OCI-LY7 (cell line): Measurements from ENCODE around the gene PTPRM. TPM values are rescaled to one million over a fixed set of nuclear protein-coding genes. Genes with fewer than 3 reads are reported as not detected.

Experiments used
- BruUV-seq: library from RNA; stranded (reverse); fragments of 400-500 nt; replicated peaks from 2 replicates; lab custom pipeline; 2021; lab: Mats Ljungman, UMichigan
- CTCF ChIA-PET: fragments of 300-600 bp; sonication (Branson Sonifier 250); formaldehyde crosslinking; loops from one replicate; lab custom pipeline; 2022; ENCODE audit warnings: antibody characterized with exemption; ENCODE audit not compliant: unreplicated experiment; lab: Charles Lee
- POLR2A ChIA-PET: fragments of 300-600 bp; sonication (Branson Sonifier 250); formaldehyde crosslinking; loops from one replicate; lab custom pipeline; 2022; ENCODE audit warnings: antibody characterized with exemption; lab: Charles Lee
- DNase-seq: peaks from one replicate; pipeline ENCODE4 v3.0.0-alpha.2; 2015; ENCODE audit warnings: low spot score
- H2AFZ ChIP-seq: fragments of 200-600 bp; sonication (generic), shearing (Covaris generic); 2 replicates; pipeline ENCODE4 v1.6.1; 2014; ENCODE audit warnings: mild to moderate bottlenecking, antibody characterized with exemption, low read length, moderate library complexity
- H3K27ac ChIP-seq: fragments of 200-600 bp; sonication (generic); 2 replicates; pipeline ENCODE4 v1.5.1; 2014; ENCODE audit warnings: mixed run types, low read depth, mild to moderate bottlenecking, moderate library complexity, low read length, inconsistent platforms; ENCODE audit not compliant: poor library complexity, severe bottlenecking
- H3K36me3 ChIP-seq: fragments of 200-600 bp; sonication (generic); 2 replicates; pipeline ENCODE4 v1.6.1; 2014; ENCODE audit warnings: mild to moderate bottlenecking, antibody characterized with exemption, low read length, moderate library complexity, mixed read lengths; ENCODE audit not compliant: insufficient read depth
- H3K4me1 ChIP-seq: fragments of 200-600 bp; sonication (generic); 2 replicates; pipeline ENCODE4 v1.5.1; 2014; ENCODE audit warnings: mild to moderate bottlenecking, low read length; ENCODE audit not compliant: insufficient read depth, poor library complexity, severe bottlenecking
- H3K4me2 ChIP-seq: fragments of 200-600 bp; sonication (generic); 2 replicates; pipeline ENCODE4 v1.6.1; 2014; ENCODE audit warnings: mild to moderate bottlenecking, low read length
- H3K4me3 ChIP-seq: fragments of 200-600 bp; sonication (generic); 2 replicates; pipeline ENCODE4 v1.5.1; 2014; ENCODE audit warnings: mild to moderate bottlenecking, low read depth, low read length; ENCODE audit not compliant: poor library complexity, severe bottlenecking
- H3K79me2 ChIP-seq: fragments of 200-600 bp; sonication (generic); 2 replicates; pipeline ENCODE4 v1.6.1; 2016; ENCODE audit warnings: low read depth, mild to moderate bottlenecking, low read length, moderate library complexity, mixed read lengths; ENCODE audit not compliant: insufficient read depth
- H3K9me2 ChIP-seq: fragments of 200-600 bp; sonication (generic); 2 replicates; pipeline ENCODE4 v1.6.1; 2016; ENCODE audit warnings: mild to moderate bottlenecking, low read length, mixed read lengths; ENCODE audit not compliant: insufficient read depth
- H3K9me3 ChIP-seq: fragments of 200-600 bp; sonication (generic); 2 replicates; pipeline ENCODE4 v1.6.1; 2014; ENCODE audit warnings: mild to moderate bottlenecking, mixed run types, low read length, mixed read lengths
- H4K20me1 ChIP-seq: fragments of 200-600 bp; sonication (generic); 2 replicates; pipeline ENCODE4 v1.6.1; 2014; ENCODE audit warnings: mild to moderate bottlenecking, antibody characterized with exemption, low read length, moderate library complexity, mixed read lengths; ENCODE audit not compliant: insufficient read depth
- EZH2phosphoT487 ChIP-seq: fragments of 200-600 bp; sonication (generic); IDR thresholded peaks from 2 replicates; pipeline ENCODE4 v1.6.1; 2018; ENCODE audit warnings: low read depth, borderline replicate concordance, mild to moderate bottlenecking, mixed run types, antibody characterized with exemption, low read length, moderate library complexity, mixed read lengths
- intact Hi-C: fragments of 100-400 bp; cut with micrococcal nuclease; formaldehyde crosslinking; loops from one replicate; pipeline ENCODE4 v1.10.0; 2022; ENCODE audit not compliant: unreplicated experiment
- total RNA-seq, 2 experiments: library from RNA; depleted of rRNA in 1 of 2; stranded (reverse); fragments of >200 nt in 1 of 2; shearing (Covaris generic) in 1 of 2; gene quantifications; 2 replicates each; pipeline ENCODE4 v1.2.3, GENCODE V29; 2014 to 2022
- TF ChIP-seq, protein P1 (sequence below): fragments of 200-600 bp; sonication (generic); conservative IDR thresholded peaks from 2 replicates; pipeline ENCODE4 v1.5.1; 2014; ENCODE audit warnings: mild to moderate bottlenecking, antibody characterized with exemption, low read length, moderate library complexity, mixed read lengths

Gene PTPRM
- total RNA-seq, 2 experiments from 2014 or later, result not detected

DNA sequence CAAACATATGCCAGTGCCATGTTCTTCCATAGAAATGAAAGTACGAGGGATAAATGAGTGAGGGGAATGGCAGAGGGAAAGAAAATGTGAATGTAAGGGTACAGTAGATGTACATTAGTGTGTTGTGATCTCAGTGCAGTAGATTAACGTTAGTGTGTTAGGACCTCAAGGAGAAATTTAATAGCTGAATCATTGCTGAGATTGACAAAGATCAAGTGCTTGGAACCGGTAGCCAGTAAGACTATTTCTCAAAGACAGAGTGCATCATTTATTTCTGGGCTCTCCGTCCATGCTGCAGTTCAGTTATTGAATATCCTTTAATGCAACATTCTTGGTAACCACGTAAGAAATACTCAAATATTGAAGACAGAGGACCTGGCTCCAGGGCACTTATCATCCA lies 246.0 kb downstream of the PTPRM start:
- H3K9me3 ChIP-seq, result no peaks in the 10 kb centered on the region
- H3K4me2 ChIP-seq, result no peak overlapping the region
- H3K4me1 ChIP-seq, result no peaks in the 10 kb centered on the region
- TF ChIP-seq, protein P1, sequence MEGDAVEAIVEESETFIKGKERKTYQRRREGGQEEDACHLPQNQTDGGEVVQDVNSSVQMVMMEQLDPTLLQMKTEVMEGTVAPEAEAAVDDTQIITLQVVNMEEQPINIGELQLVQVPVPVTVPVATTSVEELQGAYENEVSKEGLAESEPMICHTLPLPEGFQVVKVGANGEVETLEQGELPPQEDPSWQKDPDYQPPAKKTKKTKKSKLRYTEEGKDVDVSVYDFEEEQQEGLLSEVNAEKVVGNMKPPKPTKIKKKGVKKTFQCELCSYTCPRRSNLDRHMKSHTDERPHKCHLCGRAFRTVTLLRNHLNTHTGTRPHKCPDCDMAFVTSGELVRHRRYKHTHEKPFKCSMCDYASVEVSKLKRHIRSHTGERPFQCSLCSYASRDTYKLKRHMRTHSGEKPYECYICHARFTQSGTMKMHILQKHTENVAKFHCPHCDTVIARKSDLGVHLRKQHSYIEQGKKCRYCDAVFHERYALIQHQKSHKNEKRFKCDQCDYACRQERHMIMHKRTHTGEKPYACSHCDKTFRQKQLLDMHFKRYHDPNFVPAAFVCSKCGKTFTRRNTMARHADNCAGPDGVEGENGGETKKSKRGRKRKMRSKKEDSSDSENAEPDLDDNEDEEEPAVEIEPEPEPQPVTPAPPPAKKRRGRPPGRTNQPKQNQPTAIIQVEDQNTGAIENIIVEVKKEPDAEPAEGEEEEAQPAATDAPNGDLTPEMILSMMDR, result no peak
- no peak for TF ChIP-seq EZH2phosphoT487
- no peak for DNase-seq
- H2AFZ ChIP-seq, result no peak overlapping the region
- no peaks in the 10 kb centered on the region for H3K36me3 ChIP-seq
- no peak overlapping the region for H3K27ac ChIP-seq
- no peaks in the 10 kb centered on the region for H3K9me2 ChIP-seq
- ChIA-PET POLR2A (no interaction called here), CTCF (no interaction called here)
- no peaks in the 10 kb centered on the region for H4K20me1 ChIP-seq
- no TSS peak for BruUV-seq
- intact Hi-C loops, result no loop called here
- H3K4me3 ChIP-seq, result no peak overlapping the region
- no peaks in the 10 kb centered on the region for H3K79me2 ChIP-seq

DNA sequence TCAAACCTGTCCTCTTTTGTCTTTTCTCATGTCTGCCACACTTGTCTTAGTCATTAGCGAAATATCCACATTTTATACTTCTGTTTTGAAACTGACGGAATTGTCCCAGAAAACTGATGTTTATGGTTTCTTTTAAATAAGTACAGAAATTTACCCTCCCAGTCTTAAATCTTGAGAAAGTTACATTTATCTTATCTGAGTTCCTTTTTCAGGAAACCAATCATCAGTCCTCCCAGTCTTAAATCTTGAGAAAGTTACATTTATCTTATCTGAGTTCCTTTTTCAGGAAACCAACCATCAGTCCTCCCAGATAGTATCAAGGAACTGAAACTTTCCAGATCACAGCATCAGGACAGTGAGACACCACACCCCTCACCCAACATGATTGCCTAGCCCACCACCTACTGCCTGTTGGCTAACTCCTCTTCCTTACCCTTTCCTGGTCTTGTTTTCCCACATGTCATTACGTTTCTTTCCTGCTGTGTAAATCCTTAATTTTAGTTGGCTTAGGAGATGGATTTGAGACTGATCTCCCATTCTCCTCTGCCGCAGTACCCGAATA lies 247.7 kb downstream of the PTPRM start:
- Histone ChIP-seq H3K79me2 (no peaks in the 10 kb centered on the region), H3K27ac (no peak overlapping the region), H3K4me2 (no peak overlapping the region), H2AFZ (no peak overlapping the region), H4K20me1 (no peaks in the 10 kb centered on the region), H3K36me3 (no peaks in the 10 kb centered on the region), H3K4me3 (no peak overlapping the region), H3K9me3 (no peaks in the 10 kb centered on the region), H3K9me2 (no peaks in the 10 kb centered on the region), H3K4me1 (no peaks in the 10 kb centered on the region)
- TF ChIP-seq, protein P1, result no peak
- no peak for TF ChIP-seq EZH2phosphoT487
- ChIA-PET CTCF (no interaction called here), POLR2A (no interaction called here)
- BruUV-seq, result no TSS peak
- intact Hi-C loops, result no loop called here
- no peak for DNase-seq

DNA sequence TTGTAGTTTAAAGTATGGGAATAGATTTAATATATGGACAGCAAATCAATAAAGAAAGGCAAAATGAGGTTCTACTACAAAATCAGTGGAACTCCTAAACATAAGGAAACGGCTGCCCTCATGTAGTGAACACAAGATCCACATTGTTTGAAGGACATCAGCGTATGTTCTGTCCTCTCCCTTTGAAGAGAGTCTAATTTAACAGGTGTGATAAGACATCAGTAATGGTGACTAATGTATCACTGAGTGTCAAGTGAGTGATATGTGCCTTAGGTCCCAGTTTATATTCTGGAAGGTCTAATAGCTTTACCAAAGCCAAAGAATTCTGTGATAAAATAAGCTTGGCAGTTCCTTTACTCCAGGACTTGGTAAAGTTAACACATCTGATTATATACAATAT lies 248.7 kb downstream of the PTPRM start:
- no peak overlapping the region for H3K4me2 ChIP-seq
- H3K9me2 ChIP-seq, result no peaks in the 10 kb centered on the region
- ChIA-PET CTCF (no interaction called here), POLR2A (no interaction called here)
- TF ChIP-seq, protein P1, result no peak
- TF ChIP-seq EZH2phosphoT487, result no peak
- H3K4me3 ChIP-seq, result no peak overlapping the region
- BruUV-seq, result no TSS peak
- no peak for DNase-seq
- intact Hi-C loops, result no loop called here
- H3K27ac ChIP-seq, result no peak overlapping the region
- no peaks in the 10 kb centered on the region for H3K36me3 ChIP-seq
- no peaks in the 10 kb centered on the region for H3K79me2 ChIP-seq
- no peaks in the 10 kb centered on the region for H4K20me1 ChIP-seq
- no peaks in the 10 kb centered on the region for H3K4me1 ChIP-seq
- H2AFZ ChIP-seq, result no peak overlapping the region
- no peaks in the 10 kb centered on the region for H3K9me3 ChIP-seq
